ENCODE data around the gene NT5C. TPM values are rescaled to one million over a fixed set of nuclear protein-coding genes. Genes with fewer than 3 reads are reported as not detected.

NT5C gene
- total RNA-seq, result 204 and 233 TPM in 2 replicates
- polyA plus RNA-seq, result 168 and 174 TPM in 2 replicates

- peak within 1 kb of the TSS; percentile 84 for H3K27ac ChIP-seq
- no peaks in the 10 kb centered on the region for H3K9me3 ChIP-seq (ENCODE audit: low read depth)
- H3K4me1 ChIP-seq (ENCODE audit: low read depth), result no peaks in the 10 kb centered on the region
Observed at GRCh38 chr17:75131278-75132017, at the start of gene NT5C. Gene NT5C (minus strand): TSS chr17:75131742. CDS start chr17:75131707, 35 bp downstream.

DNA sequence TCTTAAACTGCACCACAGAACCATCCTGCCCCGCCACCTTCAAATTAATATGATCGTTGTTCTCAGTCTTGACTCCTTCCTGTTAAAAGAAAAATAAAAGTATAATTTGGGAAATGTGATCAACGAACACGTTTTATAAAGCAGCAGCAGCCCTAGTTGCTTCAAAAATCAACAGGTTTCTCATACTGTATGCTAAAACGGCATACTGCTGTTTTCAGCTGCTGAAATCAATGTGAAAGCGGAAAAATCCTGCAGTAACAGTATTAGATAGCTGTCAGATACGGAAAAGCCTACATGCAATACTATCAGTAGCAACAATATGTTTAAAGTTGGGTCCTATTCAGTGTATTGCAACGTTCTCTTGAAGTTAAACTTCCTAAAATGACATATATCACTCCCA is 49.6 kb upstream of the NT5C start:
- no peak for TF ChIP-seq CTCF (IDR thresholded peaks at IDR 0.05; ENCODE audit: low read depth, low read length)
- Histone ChIP-seq H3K9me3 (ENCODE audit: low read depth) (no peaks in the 10 kb centered on the region), H3K27ac (peak overlapping the region; percentile 99), H3K4me3 (peak overlapping the region; percentile 85), H3K27me3 (no peaks in the 10 kb centered on the region), H3K4me1 (ENCODE audit: low read depth) (peaks cover 9% of the 10 kb centered on the region), H3K36me3 (peaks cover 11% of the 10 kb centered on the region)
- no peak for DNase-seq (ENCODE audit: low read depth in 1 of 2, low spot score in 1 of 2)

More at GRCh38 chr17:75131278-75132017, at the start of gene NT5C:
- peak; percentile 71 for TF ChIP-seq CTCF (IDR thresholded peaks at IDR 0.05; ENCODE audit: low read depth, low read length)
- Histone ChIP-seq H3K27me3 (no peaks in the 10 kb centered on the region), H3K4me3 (peak within 1 kb of the TSS; percentile 84), H3K36me3 (peaks cover 3% of the 10 kb centered on the region)
- peak; percentile 86 to 90 for DNase-seq (ENCODE audit: low read depth in 1 of 2, low spot score in 1 of 2)

GRCh38 chr17:75178453-75178852 is 46.9 kb upstream of the NT5C start:
- H3K36me3 ChIP-seq, result peaks cover 37% of the 10 kb centered on the region
- DNase-seq (ENCODE audit: low read depth in 1 of 2, low spot score in 1 of 2), result no peak
- no peaks in the 10 kb centered on the region for H3K9me3 ChIP-seq (ENCODE audit: low read depth)
- peaks cover 9% of the 10 kb centered on the region for H3K4me1 ChIP-seq (ENCODE audit: low read depth)
- H3K27ac ChIP-seq, result no peak overlapping the region
- no peak overlapping the region for H3K4me3 ChIP-seq
- no peaks in the 10 kb centered on the region for H3K27me3 ChIP-seq
- no peak for TF ChIP-seq CTCF (IDR thresholded peaks at IDR 0.05; ENCODE audit: low read depth, low read length)

- DNase-seq (ENCODE audit: low read depth in 1 of 2, low spot score in 1 of 2), result no peak
- peaks cover 50% of the 10 kb centered on the region for H3K36me3 ChIP-seq
- peaks cover 9% of the 10 kb centered on the region for H3K4me1 ChIP-seq (ENCODE audit: low read depth)
- no peaks in the 10 kb centered on the region for H3K9me3 ChIP-seq (ENCODE audit: low read depth)
- TF ChIP-seq CTCF (IDR thresholded peaks at IDR 0.05; ENCODE audit: low read depth, low read length), result no peak
- no peaks in the 10 kb centered on the region for H3K27me3 ChIP-seq
- H3K4me3 ChIP-seq, result no peak overlapping the region
- no peak overlapping the region for H3K27ac ChIP-seq
Observed at GRCh38 chr17:75176625-75177024, 45.1 kb upstream of the NT5C start.

GRCh38 chr17:75174996-75175395 is 43.5 kb upstream of the NT5C start:
- Histone ChIP-seq H3K4me3 (no peak overlapping the region), H3K9me3 (ENCODE audit: low read depth) (no peaks in the 10 kb centered on the region), H3K27ac (no peak overlapping the region), H3K27me3 (no peaks in the 10 kb centered on the region), H3K4me1 (ENCODE audit: low read depth) (no peaks in the 10 kb centered on the region), H3K36me3 (peaks cover 52% of the 10 kb centered on the region)
- no peak for DNase-seq (ENCODE audit: low read depth in 1 of 2, low spot score in 1 of 2)
- no peak for TF ChIP-seq CTCF (IDR thresholded peaks at IDR 0.05; ENCODE audit: low read depth, low read length)
